Kidney (tissue), 14 donors: ENCODE measurements around the gene PDE8A. TPM values are rescaled to one million over a fixed set of nuclear protein-coding genes. Genes with fewer than 3 reads are reported as not detected.

ENCODE experiments used
- DNase-seq, 5 donors: peaks; one replicate each; pipeline ENCODE4 v3.0.0-alpha.2; 2013 to 2020
- FAIRE-seq: peaks from 2 replicates; lab custom pipeline; 2012; peaks lifted over from hg19 to GRCh38; lab: Jason Lieb, UNC
- H3K27ac ChIP-seq, 2 donors: one replicate each; pipeline ENCODE4 v1.7.0; 2013; ENCODE audit warnings: low read depth in 2 of 2, low read length in 2 of 2, inconsistent platforms in 1 of 2
- H3K27me3 ChIP-seq: one replicate; pipeline ENCODE4 v1.7.1; 2013; ENCODE audit warnings: low read length, inconsistent platforms; ENCODE audit not compliant: control insufficient read depth, insufficient read depth
- H3K36me3 ChIP-seq, 3 donors: one replicate each; pipeline versions ENCODE4 v1.7.0 to v1.7.1; 2013; ENCODE audit warnings: low read length in 3 of 3, control low read depth in 1 of 3, inconsistent platforms in 1 of 3; ENCODE audit not compliant: insufficient read depth in 3 of 3, control insufficient read depth in 2 of 3
- H3K4me1 ChIP-seq, 3 donors: one replicate each; pipeline versions ENCODE4 v1.7.0 to v1.7.1; 2013; ENCODE audit warnings: low read length in 3 of 3, inconsistent platforms in 1 of 3, low read depth in 1 of 3; ENCODE audit not compliant: control insufficient read depth in 2 of 3, insufficient read depth in 2 of 3
- H3K4me3 ChIP-seq, 3 donors: one replicate each; pipeline versions ENCODE4 v1.7.0 to v1.8.1; 2013; ENCODE audit warnings: low read length in 3 of 3, control low read depth in 1 of 3, inconsistent platforms in 1 of 3
- H3K9ac ChIP-seq, 3 donors: one replicate each; pipeline versions ENCODE4 v1.7.0 to v1.7.1; 2013; ENCODE audit warnings: low read length in 3 of 3, control low read depth in 1 of 3, inconsistent platforms in 1 of 3
- H3K9me3 ChIP-seq, 3 donors: one replicate each; pipeline versions ENCODE4 v1.7.0 to v1.7.1; 2013; ENCODE audit warnings: low read length in 3 of 3, control low read depth in 1 of 3, inconsistent platforms in 1 of 3; ENCODE audit not compliant: control insufficient read depth in 2 of 3, insufficient read depth in 1 of 3
- CTCF ChIP-seq: IDR thresholded peaks from 3 replicates; pipeline ENCODE4 v1.5.1; 2012; ENCODE audit warnings: mild to moderate bottlenecking, moderate library complexity, borderline replicate concordance; ENCODE audit not compliant: insufficient read depth; ENCODE audit errors: extremely low read depth
- intact Hi-C: fragments of 100-400 bp; cut with DNase I; formaldehyde crosslinking; loops from one replicate; pipeline ENCODE4 v1.11.1; 2022
- polyA plus RNA-seq: library from polyadenylated mRNA; stranded (reverse); fragments of 350-450 nt; fragmentation: Illumina TruSeq; extraction: RNeasy Lipid Tissue Mini Kit (QIAGEN cat#74804); gene quantifications from one replicate; pipeline ENCODE4 v1.2.3, GENCODE V29; 2014; ENCODE audit warnings: low read depth, low replicate concordance; ENCODE audit not compliant: insufficient read depth
- total RNA-seq: library from RNA; stranded (reverse); fragmentation: NEBNext Ultra II Directional; extraction: Animal tissue kit (Norgen Biotek cat#: 25700); gene quantifications from one replicate; pipeline ENCODE4 v1.2.1, GENCODE V29; 2021
- donor health status: control.
- donor health status: control.
- donor health status: control.
- donor health status: control.
- donor health status: control.
- donor health status: DM: yes; HTN: yes; CAD: no.
- donor health status: Normal renal cell carcinoma (clear cell type).

The PDE8A gene
- total and polyA plus RNA-seq, 2 donors from 2014 or later = 20.3 to 37.5 TPM

GRCh38 chr15:85021409-85021808, 39.8 kb downstream of the PDE8A start:
- no peak for DNase-seq
- Histone ChIP-seq H3K9ac (no peak overlapping the region), H3K4me3 (no peak overlapping the region), H3K36me3 (no peaks in the 10 kb centered on the region), H3K27ac (no peak overlapping the region), H3K4me1 (peaks cover 0 to 41% (median 19%) of the 10 kb centered on the region in 3 donors), H3K9me3 (no peaks in the 10 kb centered on the region), H3K27me3 (no peaks in the 10 kb centered on the region)
- intact Hi-C loops = no loop called here
- no peak for FAIRE-seq
- TF ChIP-seq CTCF = no peak

- Histone ChIP-seq H3K27me3 (no peaks in the 10 kb centered on the region), H3K9ac (no peak overlapping the region), H3K4me1 (peaks cover 0 to 47% (median 25%) of the 10 kb centered on the region in 3 donors), H3K27ac (peak overlapping the region; percentile 5 to 35), H3K4me3 (no peak overlapping the region), H3K36me3 (no peaks in the 10 kb centered on the region), H3K9me3 (no peaks in the 10 kb centered on the region)
- FAIRE-seq (no peak), DNase-seq (no peak)
- intact Hi-C loops = no loop called here
- TF ChIP-seq CTCF = no peak
Observed at GRCh38 chr15:85022860-85023403, 41.3 kb downstream of the PDE8A start.

GRCh38 chr15:85024003-85024402, 42.3 kb downstream of the PDE8A start:
- Histone ChIP-seq H3K4me1 (peaks cover 0 to 47% (median 27%) of the 10 kb centered on the region in 3 donors), H3K27me3 (no peaks in the 10 kb centered on the region), H3K9ac (no peak overlapping the region), H3K36me3 (no peaks in the 10 kb centered on the region), H3K9me3 (no peaks in the 10 kb centered on the region), H3K27ac (peak overlapping the region; percentile 68), H3K4me3 (no peak overlapping the region)
- FAIRE-seq (no peak), DNase-seq (no peak)
- intact Hi-C loops = no loop called here
- no peak for TF ChIP-seq CTCF
